H1 (cell line): ENCODE measurements around the gene ENOX2. TPM values are rescaled to one million over a fixed set of nuclear protein-coding genes. Genes with fewer than 3 reads are reported as not detected.

Experiments
- CHD7 ChIP-seq: fragments of 300-600 bp; sonication (generic); IDR thresholded peaks from 2 replicates; pipeline ENCODE4 v1.7.1; 2012; ENCODE audit warnings: low read length, moderate library complexity, mild to moderate bottlenecking, inconsistent platforms; ENCODE audit not compliant: insufficient replicate concordance
- CREB1 ChIP-seq: IDR thresholded peaks from 2 replicates; pipeline ENCODE4 v1.6.1; 2012; ENCODE audit warnings: inconsistent platforms
- KDM4A ChIP-seq: IDR thresholded peaks from one replicate; pipeline ENCODE4 v1.7.1; 2012; ENCODE audit warnings: low read depth, mild to moderate bottlenecking, moderate library complexity, low read length, inconsistent platforms; ENCODE audit not compliant: severe bottlenecking
- KDM5A ChIP-seq: fragments of 200-600 bp; IDR thresholded peaks from 2 replicates; pipeline ENCODE4 v1.7.1; 2012; ENCODE audit warnings: mild to moderate bottlenecking, low read length, inconsistent platforms, mixed read lengths
- POLR2AphosphoS5 ChIP-seq: IDR thresholded peaks from 2 replicates; pipeline ENCODE4 v1.6.1; 2011; ENCODE audit warnings: low read depth, low read length
- SP1 ChIP-seq: IDR thresholded peaks from 2 replicates; pipeline ENCODE4 v1.6.1; 2011; ENCODE audit warnings: low read depth, low read length
- polyA plus RNA-seq, 7 experiments: library from polyadenylated mRNA; depleted of rRNA in 3 of 7; stranded (reverse) in 5 of 7; unstranded in 2 of 7; fragments of >200 nt in 5 of 7; fragments of 200-250 nt in 2 of 7; gene quantifications; 1 replicate in 5 of 7; 2 replicates in 1 of 7; 4 replicates in 1 of 7; pipeline versions ENCODE4 v1.2.1 to v1.2.3, GENCODE V29; 2011 to 2013; ENCODE audit warnings: missing spikeins in 2 of 7, mixed read lengths in 2 of 7
- total RNA-seq: library from RNA; stranded (reverse); fragmentation: NEBNext Ultra II Directional; extraction: Animal tissue kit (Norgen Biotek cat#: 25700); gene quantifications from 2 replicates; pipeline ENCODE4 v1.2.1, GENCODE V29; 2021

ENOX2 gene
- total and polyA plus RNA-seq, 2 of the 8 experiments (the other 6 are each of a cell fraction or from before 2014, with no cell fraction given): 4.5 to 12.3 TPM

GRCh38 chrX:130665263-130665662 is 237.7 kb downstream of the ENOX2 start (continued):
- no peak for TF ChIP-seq CHD7
- no peak for TF ChIP-seq CREB1
- TF ChIP-seq KDM5A: no peak
- no peak for TF ChIP-seq POLR2AphosphoS5
- TF ChIP-seq SP1: no peak
- no peak for TF ChIP-seq KDM4A
